CD4-positive, alpha-beta T cell treated with Interleukin-21 for 1 hour (primary cell): Measurements from ENCODE around the gene OR5D16.
"Not testable (repeated sequence)": the region's sequence is repeated elsewhere in the genome, so short reads cannot be mapped to it uniquely, and the experiment has no call there.

Source experiments
- DNase-seq: peaks from one replicate; pipeline ENCODE4 v3.0.0-alpha.2; 2020

Gene OR5D16

GRCh38 chr11:55838452-55838851 is at the start of gene OR5D16:
OR5D16 (plus strand) TSS chr11:55838752; CDS start chr11:55838752, 0 bp downstream.
- no peak for DNase-seq

- no peak for DNase-seq
Measured at GRCh38 chr11:55791606-55792005, 46.9 kb upstream of the OR5D16 start.

- no peak for DNase-seq
Measured at GRCh38 chr11:55793321-55793720, 45.2 kb upstream of the OR5D16 start.

DNA sequence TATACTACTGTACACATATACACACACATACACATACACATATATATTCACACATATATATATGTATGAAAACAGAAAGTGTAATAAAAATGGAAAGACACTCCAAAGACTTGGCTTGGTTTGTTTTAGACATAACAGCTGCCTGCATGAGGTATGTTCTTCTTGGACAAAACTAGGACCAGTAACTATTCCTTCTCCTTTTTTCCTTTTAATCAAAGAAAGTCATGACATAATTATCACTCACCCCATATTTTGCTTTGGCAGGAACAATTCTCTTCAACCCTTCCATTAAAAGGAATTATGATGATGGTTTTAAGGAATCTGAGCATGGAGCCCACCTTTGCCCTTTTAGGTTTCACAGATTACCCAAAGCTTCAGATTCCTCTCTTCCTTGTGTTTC is 43.3 kb upstream of the OR5D16 start, which contains the start of gene OR5D14:
TSS of gene OR5D14 (plus strand) at position 301 of the 400 bp plus-strand sequence. CDS start at position 301, 0 bp downstream.
- DNase-seq, result no peak

GRCh38 chr11:55806248-55806647 is 32.3 kb upstream of the OR5D16 start:
- DNase-seq, result no peak

- DNase-seq, result no peak
Measured at GRCh38 chr11:55811067-55811466, 27.5 kb upstream of the OR5D16 start, which contains the start of gene OR5L1. OR5L1 (plus strand) TSS chr11:55811367; CDS start chr11:55811467, 100 bp downstream.

- DNase-seq, result no peak
Measured at GRCh38 chr11:55819330-55819729, 19.2 kb upstream of the OR5D16 start, which contains the start of gene OR5D18. OR5D18 (plus strand) TSS chr11:55819630; CDS start chr11:55819630, 0 bp downstream.

GRCh38 chr11:55826919-55827318 is 11.6 kb upstream of the OR5D16 start, which contains the start of gene OR5L2:
OR5L2 (plus strand) TSS chr11:55827219; CDS start chr11:55827219, 0 bp downstream.
- DNase-seq, result no peak

DNA sequence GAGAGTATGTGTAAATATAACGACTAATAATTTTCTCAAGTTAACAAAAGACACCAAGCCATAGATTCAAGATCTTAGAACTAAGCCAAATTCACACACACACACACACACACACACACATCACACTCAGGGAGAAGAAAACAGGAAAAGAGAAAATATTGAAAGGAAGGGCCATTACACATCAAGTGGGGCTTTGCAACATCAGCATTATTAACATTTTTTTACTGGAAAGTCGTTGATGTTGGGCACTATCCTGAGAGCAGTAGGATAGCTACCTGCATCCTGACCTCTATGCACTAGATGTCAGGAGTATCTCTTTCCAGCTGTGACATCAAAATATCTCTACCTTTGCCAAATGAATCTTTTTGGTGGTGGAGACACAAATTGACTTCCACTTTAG is 8.9 kb downstream of the OR5D16 start:
- DNase-seq, result no peak

DNA sequence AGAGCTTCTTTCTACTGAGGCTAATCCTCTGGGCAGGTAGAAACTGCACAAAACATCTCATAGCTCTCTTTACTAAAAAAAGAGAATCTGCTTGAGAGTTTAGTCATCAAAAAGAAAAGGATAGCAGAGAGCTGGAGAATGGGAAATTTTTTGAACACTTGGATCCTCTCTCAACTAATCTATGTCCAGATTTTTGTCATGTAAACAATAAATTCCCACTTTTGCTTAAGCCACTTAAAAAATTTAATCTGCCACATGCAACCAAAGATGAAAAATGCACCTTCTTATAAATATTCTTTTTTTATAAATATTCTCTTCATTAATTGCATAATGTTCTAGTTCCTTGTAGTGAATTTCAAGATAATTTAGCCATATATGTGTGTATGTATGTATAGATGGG is 10.5 kb downstream of the OR5D16 start:
- DNase-seq, result no peak

- DNase-seq, result no peak
Measured at GRCh38 chr11:55852141-55852540, 13.6 kb downstream of the OR5D16 start.

DNA sequence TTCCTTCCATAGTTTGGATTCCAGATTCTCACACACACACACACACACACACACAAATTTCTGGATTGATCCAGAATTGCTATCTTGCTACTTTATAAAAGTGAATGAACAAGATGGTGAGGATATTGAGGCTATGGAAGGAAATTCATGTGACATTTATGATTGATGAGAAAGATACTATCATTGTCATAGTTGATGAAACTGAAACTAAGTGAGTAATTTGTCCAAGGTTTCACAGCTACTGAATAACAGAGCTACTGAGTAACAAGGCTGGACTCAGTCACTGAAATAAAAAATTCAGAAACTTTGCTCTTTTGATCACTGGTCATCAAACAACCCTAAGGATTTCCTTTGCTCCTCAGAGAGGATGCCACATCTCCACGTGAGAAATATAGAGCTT is 16.2 kb downstream of the OR5D16 start:
- no peak for DNase-seq

DNA sequence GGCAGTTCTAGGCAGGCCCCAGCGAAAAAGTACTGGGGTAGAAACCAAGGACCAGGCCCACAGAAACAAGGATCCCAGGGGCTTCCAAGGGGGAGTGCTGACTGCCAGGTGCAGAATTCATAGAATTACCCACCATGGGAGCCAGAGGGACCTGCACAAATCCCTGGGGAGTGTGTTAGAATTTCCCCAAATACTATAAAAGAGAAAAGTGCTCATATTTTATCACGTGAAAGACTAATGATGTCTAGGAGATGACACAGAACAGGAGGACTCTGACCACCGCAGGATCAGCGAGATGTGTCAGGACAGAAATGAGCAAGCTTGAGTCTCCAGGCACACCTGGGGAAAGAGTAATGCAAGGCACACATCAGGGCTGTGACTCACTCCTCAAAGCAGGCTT is 28.8 kb downstream of the OR5D16 start:
- DNase-seq, result not testable (repeated sequence)

DNA sequence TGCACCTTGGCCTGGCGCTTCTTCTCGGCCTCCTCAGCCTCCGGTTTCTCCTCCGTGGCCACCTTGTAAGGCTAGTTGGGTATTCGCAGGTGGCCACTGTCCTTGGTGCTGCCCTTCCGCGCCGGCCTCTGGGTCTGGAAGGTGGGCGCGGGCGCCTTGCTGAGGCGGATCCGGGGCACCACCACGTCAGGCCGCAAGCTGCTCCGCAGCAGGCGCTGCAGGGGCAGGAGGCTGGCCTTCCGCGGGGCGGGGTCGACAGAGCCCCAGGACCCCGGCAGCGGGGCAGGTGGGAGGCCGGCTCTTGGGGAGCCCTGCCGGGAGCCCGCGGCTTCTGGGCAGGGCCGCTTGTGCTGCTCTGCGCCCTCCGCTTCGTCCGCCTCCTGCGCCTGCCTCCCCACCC is 34.2 kb downstream of the OR5D16 start:
- not testable (repeated sequence) for DNase-seq

- not testable (repeated sequence) for DNase-seq
Measured at GRCh38 chr11:55873146-55873545, 34.6 kb downstream of the OR5D16 start.

DNA sequence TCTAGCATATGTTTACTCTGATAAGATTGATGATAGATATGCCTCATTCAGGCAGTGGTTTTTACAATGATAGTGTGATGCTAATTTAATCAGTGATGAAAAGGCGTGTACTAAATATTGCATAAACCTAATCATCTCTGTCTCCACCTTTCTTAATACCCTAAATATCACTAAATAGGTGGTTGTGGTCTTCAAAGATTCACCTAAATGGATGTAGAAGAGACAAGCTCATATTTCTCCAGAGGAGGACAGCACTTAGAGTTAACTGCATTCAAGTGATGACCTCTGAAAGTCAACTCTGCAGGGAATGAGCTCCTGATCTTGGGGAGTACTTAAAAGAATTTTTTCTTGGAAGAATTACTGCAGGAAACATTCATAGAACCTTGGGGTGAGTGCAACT is 44.4 kb downstream of the OR5D16 start, which contains the start of gene TRIM51:
TSS of gene TRIM51 (plus strand) at position 301 of the 400 bp plus-strand sequence. CDS start 2,132 bp downstream, outside the sequence.
- not testable (repeated sequence) for DNase-seq

GRCh38 chr11:55884995-55885394 is 46.4 kb downstream of the OR5D16 start:
- not testable (repeated sequence) for DNase-seq

DNA sequence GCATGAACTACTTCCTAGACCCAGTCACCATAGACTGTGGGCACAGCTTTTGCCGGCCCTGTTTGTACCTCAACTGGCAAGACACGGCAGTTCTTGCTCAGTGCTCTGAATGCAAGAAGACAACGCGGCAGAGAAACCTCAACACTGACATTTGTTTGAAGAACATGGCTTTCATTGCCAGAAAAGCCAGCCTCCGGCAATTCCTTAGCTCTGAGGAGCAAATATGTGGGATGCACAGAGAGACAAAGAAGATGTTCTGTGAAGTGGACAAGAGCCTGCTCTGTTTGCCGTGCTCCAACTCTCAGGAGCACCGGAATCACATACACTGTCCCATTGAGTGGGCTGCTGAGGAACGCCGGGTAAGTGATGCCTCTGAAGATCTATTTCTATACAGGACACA is 46.9 kb downstream of the OR5D16 start:
- DNase-seq, result not testable (repeated sequence)
